AG04450 (cell line): ENCODE data around the gene MUC5AC. TPM values are rescaled to one million over a fixed set of nuclear protein-coding genes. Genes with fewer than 3 reads are reported as not detected.

Source experiments
- CTCF ChIA-PET: fragments of 300-600, 350-600 bp; formaldehyde crosslinking; extraction: SDS; loops from one replicate; lab custom pipeline; 2022; ENCODE audit warnings: antibody characterized with exemption, inconsistent platforms; lab: Charles Lee
- POLR2A ChIA-PET: fragments of 350-600 bp; formaldehyde crosslinking; extraction: SDS; loops from one replicate; lab custom pipeline; 2021; ENCODE audit warnings: antibody characterized with exemption, inconsistent platforms; lab: Yijun Ruan, JAX
- DNase-seq: peaks from one replicate; pipeline ENCODE4 v3.0.0-alpha.2; 2011; ENCODE audit warnings: low read depth, low spot score
- H3K27ac ChIP-seq: one replicate; pipeline ENCODE4 v1.5.1; 2012; ENCODE audit warnings: low read depth, low read length, control low read depth
- H3K27me3 ChIP-seq: one replicate; pipeline ENCODE4 v1.6.0; 2012; ENCODE audit warnings: low read length; ENCODE audit not compliant: control insufficient read depth, insufficient read depth
- H3K4me3 ChIP-seq: 2 replicates; pipeline ENCODE4 v1.5.1; 2011; ENCODE audit warnings: mild to moderate bottlenecking, low read depth, low read length, control low read depth
- H3K9me3 ChIP-seq: 2 replicates; pipeline ENCODE4 v1.5.1; 2012; ENCODE audit warnings: low read length; ENCODE audit not compliant: control insufficient read depth, insufficient read depth
- polyA plus RNA-seq: library from polyadenylated mRNA; depleted of rRNA; stranded (reverse); fragments of >200 nt; gene quantifications from 2 replicates; pipeline ENCODE4 v1.2.3, GENCODE V29; 2011
- TF ChIP-seq, protein P1 (sequence below): IDR thresholded peaks from 2 replicates; pipeline ENCODE4 v1.5.1; 2011; ENCODE audit warnings: low read depth, low read length, control low read depth, inconsistent platforms

Gene MUC5AC
- polyA plus RNA-seq, 1 experiment = 0.01 TPM

DNA sequence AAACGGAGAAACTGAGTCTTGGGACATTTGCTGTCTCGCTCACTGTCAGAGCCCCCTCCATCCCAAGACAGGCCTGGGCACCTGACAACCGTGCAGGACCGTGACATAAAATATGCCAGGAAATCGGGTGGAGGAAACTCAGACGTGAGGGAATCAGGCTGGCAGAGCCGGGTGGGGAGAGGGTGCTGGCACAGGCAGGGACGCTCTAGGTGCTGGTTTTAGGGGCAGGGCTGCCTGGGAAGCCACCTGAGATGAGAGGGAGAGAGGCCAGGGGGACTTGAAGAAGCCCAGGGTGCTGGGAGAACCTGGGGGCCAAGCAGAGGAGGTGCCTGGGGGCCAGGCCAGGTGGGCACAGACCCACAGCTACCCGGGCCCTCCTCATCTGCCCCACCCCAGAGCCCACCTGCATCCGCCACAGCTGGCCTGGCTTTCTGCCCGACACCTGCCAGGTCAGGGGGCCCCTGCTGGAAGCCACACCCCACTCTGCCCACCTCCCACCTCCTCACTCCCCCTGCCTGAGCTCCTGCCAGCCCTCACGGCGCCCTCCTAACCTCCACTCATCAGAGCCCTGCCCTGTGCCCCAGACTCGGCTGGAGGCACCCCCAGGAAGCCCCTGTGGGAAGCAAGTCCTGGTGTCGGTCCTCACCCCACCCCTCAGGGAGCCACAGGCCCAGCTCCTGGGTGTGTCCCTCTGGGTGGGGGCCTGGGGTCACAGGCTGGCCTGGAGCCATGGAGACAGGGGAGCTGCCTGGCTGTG, 27.3 kb upstream of the MUC5AC start:
- H3K27me3 ChIP-seq = peaks cover 2% of the 10 kb centered on the region
- ChIA-PET CTCF (no interaction called here), POLR2A (no interaction called here)
- no peak for DNase-seq
- TF ChIP-seq, protein P1, sequence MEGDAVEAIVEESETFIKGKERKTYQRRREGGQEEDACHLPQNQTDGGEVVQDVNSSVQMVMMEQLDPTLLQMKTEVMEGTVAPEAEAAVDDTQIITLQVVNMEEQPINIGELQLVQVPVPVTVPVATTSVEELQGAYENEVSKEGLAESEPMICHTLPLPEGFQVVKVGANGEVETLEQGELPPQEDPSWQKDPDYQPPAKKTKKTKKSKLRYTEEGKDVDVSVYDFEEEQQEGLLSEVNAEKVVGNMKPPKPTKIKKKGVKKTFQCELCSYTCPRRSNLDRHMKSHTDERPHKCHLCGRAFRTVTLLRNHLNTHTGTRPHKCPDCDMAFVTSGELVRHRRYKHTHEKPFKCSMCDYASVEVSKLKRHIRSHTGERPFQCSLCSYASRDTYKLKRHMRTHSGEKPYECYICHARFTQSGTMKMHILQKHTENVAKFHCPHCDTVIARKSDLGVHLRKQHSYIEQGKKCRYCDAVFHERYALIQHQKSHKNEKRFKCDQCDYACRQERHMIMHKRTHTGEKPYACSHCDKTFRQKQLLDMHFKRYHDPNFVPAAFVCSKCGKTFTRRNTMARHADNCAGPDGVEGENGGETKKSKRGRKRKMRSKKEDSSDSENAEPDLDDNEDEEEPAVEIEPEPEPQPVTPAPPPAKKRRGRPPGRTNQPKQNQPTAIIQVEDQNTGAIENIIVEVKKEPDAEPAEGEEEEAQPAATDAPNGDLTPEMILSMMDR = no peak
- peaks cover 12% of the 10 kb centered on the region for H3K9me3 ChIP-seq
- no peak overlapping the region for H3K4me3 ChIP-seq
- H3K27ac ChIP-seq = no peak overlapping the region

DNA sequence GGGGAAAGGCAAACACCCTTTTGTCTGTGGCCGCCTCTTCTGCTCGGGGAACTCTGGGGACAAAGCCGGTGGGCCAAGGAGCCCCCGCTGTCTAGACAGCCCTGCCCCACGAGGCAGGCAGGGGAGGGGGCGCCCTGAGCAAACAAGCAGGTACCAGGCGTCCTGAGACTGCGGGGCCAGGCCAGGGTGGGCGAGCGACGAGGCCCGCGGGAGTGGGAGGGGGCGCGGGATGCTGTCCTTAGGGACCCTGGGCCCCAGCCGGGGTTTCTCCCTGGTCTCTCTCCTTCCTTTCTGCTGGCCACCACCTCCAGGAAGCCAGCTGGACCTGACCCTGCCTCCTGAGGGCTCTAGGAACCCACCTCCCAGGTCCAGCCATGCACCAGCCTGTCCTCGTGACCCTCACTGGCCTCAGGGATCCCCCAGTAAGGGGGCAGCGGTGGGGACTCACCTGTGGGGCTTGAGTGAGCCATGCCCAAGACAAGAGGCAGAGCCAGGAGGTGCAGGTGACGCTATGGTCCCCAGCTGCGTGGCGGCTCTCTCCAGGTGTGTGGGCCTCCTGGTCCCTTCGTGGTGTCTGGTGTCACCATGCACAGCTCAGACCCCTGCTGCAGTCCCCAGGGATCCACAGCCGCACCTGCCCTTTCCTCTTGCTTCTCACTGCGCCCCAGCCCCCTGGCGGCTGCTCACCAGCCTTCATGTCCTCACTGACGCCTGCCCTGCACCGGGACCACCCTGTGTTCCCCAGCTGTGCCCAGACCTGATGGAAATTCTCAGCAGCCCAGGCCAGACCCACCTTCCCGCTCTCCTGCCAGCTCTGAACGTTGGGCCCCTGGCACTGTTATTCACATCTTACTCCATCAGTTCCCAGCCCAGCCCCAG, 26.5 kb upstream of the MUC5AC start:
- CTCF ChIA-PET = no interaction called here
- H3K9me3 ChIP-seq = peaks cover 8% of the 10 kb centered on the region
- no peak for DNase-seq
- TF ChIP-seq, protein P1 = no peak
- H3K27me3 ChIP-seq = peaks cover 2% of the 10 kb centered on the region
- H3K4me3 ChIP-seq = no peak overlapping the region
- no peak overlapping the region for H3K27ac ChIP-seq
- POLR2A ChIA-PET = no interaction called here

DNA sequence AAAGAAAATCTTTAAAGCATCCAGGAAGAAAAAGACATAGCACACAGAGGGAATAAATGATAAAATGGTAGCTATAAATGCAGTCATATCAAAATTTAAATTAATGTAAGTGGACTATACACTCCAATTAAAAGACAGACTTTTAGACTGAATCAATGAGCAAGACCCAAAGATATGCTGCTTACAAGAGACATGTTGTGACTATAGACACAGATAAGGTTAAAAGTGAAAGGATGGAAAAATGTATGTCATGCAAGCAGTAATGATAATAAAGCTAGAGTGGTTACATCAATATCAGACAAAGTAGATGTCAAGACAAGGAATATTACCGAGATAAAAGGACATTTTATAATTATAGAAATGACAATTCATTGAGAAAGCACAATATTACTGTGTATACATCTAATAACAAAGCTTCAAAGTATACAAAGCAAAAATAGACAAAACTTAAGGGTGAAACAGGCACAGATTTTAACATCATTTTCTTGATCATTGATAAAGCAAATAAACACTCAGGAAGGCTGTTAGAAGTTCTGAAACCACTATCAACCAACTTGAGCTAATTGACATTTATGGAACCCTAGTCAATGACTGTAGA, 22.8 kb upstream of the MUC5AC start:
- Histone ChIP-seq H3K4me3 (no peak overlapping the region), H3K9me3 (peaks cover 8% of the 10 kb centered on the region), H3K27me3 (no peaks in the 10 kb centered on the region), H3K27ac (no peak overlapping the region)
- no peak for DNase-seq
- CTCF ChIA-PET = no interaction called here
- POLR2A ChIA-PET = no interaction called here
- TF ChIP-seq, protein P1 = no peak

DNA sequence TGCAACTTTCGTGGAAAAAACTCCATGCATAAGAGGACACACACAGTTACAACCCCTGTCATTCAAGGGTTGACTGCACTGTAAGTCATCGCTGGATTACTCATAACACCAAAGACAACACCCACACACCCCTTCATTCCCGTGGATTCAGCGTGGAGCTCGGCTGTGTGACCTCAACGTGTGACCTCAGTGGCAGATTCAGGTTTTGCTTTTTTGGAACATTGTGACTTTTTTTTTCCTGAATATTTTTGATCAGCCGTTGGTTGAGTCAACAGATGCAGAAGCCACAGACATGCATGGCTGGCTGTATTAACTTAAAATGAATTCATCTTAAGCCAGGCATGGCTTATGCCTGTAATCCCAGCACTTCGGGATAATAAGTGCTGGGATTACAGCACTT, 19.7 kb upstream of the MUC5AC start:
- CTCF ChIA-PET = interaction anchor here (1.0 kb wide), 1 partner anchor 377 kb away, joined by 3 read pairs; no protein-coding TSS in a partner anchor
- TF ChIP-seq, protein P1 = no peak

More for the DNA sequence above, 19.7 kb upstream of the MUC5AC start:
- Histone ChIP-seq H3K27me3 (no peaks in the 10 kb centered on the region), H3K9me3 (peaks cover 14% of the 10 kb centered on the region), H3K4me3 (no peak overlapping the region), H3K27ac (no peak overlapping the region)
- no peak for DNase-seq
- POLR2A ChIA-PET = interaction anchor here (0.7 kb wide), 1 partner anchor 1698 kb away, joined by 4 read pairs; no protein-coding TSS in a partner anchor
